Trophoblast cell (in vitro differentiated cells and primary cell): Measurements from ENCODE around the gene OR10J1.

Experiments
- DNase-seq, 2 donors: peaks; one replicate each; pipeline ENCODE4 v3.0.0-alpha.2; 2016
- H2AFZ ChIP-seq: 2 replicates; pipeline ENCODE4 v1.6.1; 2013; ENCODE audit warnings: low read length, moderate library complexity, mild to moderate bottlenecking; ENCODE audit not compliant: insufficient read depth, poor library complexity
- H2AK5ac ChIP-seq: 2 replicates; pipeline ENCODE4 v1.6.1; 2013; ENCODE audit warnings: mild to moderate bottlenecking, low read length
- H2BK120ac ChIP-seq: 2 replicates; pipeline ENCODE4 v1.6.1; 2013; ENCODE audit warnings: low read length, mild to moderate bottlenecking, moderate library complexity; ENCODE audit not compliant: insufficient read depth, poor library complexity
- H2BK12ac ChIP-seq: 2 replicates; pipeline ENCODE4 v1.6.1; 2013; ENCODE audit warnings: mild to moderate bottlenecking, low read length, moderate library complexity
- H2BK5ac ChIP-seq: 2 replicates; pipeline ENCODE4 v1.6.1; 2013; ENCODE audit warnings: low read length, low read depth, moderate library complexity, mild to moderate bottlenecking; ENCODE audit not compliant: poor library complexity
- H3K14ac ChIP-seq: 2 replicates; pipeline ENCODE4 v1.6.1; 2013; ENCODE audit warnings: mild to moderate bottlenecking, low read length
- H3K18ac ChIP-seq: 2 replicates; pipeline ENCODE4 v1.6.1; 2013; ENCODE audit warnings: mild to moderate bottlenecking, low read length
- H3K23ac ChIP-seq: 2 replicates; pipeline ENCODE4 v1.6.1; 2013; ENCODE audit warnings: low read length
- H3K27ac ChIP-seq: 2 replicates; pipeline ENCODE4 v1.5.1; 2013; ENCODE audit warnings: low read depth, mild to moderate bottlenecking, inconsistent platforms, low read length, moderate library complexity
- H3K27me3 ChIP-seq: 2 replicates; pipeline ENCODE4 v1.6.1; 2013; ENCODE audit warnings: inconsistent platforms, mild to moderate bottlenecking, low read length, moderate library complexity; ENCODE audit not compliant: insufficient read depth
- H3K36me3 ChIP-seq, 2 experiments: 1 replicate in 1 of 2; 2 replicates in 1 of 2; pipeline ENCODE4 v1.6.1; 2013; ENCODE audit warnings: low read length in 2 of 2, mild to moderate bottlenecking in 2 of 2, moderate library complexity in 1 of 2; ENCODE audit not compliant: insufficient read depth in 2 of 2, control insufficient read depth in 1 of 2
- H3K4ac ChIP-seq: 2 replicates; pipeline ENCODE4 v1.6.1; 2013; ENCODE audit warnings: low read depth, mild to moderate bottlenecking, low read length, moderate library complexity
- H3K4me1 ChIP-seq, 2 experiments: 1 replicate in 1 of 2; 2 replicates in 1 of 2; pipeline ENCODE4 v1.6.1; 2013; ENCODE audit warnings: low read length in 2 of 2, mild to moderate bottlenecking in 2 of 2, moderate library complexity in 1 of 2; ENCODE audit not compliant: insufficient read depth in 2 of 2, control insufficient read depth in 1 of 2
- H3K4me2 ChIP-seq: 2 replicates; pipeline ENCODE4 v1.6.1; 2013; ENCODE audit warnings: inconsistent platforms, mild to moderate bottlenecking, low read length, moderate library complexity
- H3K4me3 ChIP-seq: 2 replicates; pipeline ENCODE4 v1.5.1; 2013; ENCODE audit warnings: mild to moderate bottlenecking, low read depth, low read length, inconsistent platforms
- H3K79me1 ChIP-seq: one replicate; pipeline ENCODE4 v1.6.1; 2013; ENCODE audit warnings: low read length
- H3K79me2 ChIP-seq: 2 replicates; pipeline ENCODE4 v1.6.1; 2013; ENCODE audit warnings: low read length, mild to moderate bottlenecking; ENCODE audit not compliant: control insufficient read depth, insufficient read depth, poor library complexity
- H3K9ac ChIP-seq: 2 replicates; pipeline ENCODE4 v1.6.1; 2013; ENCODE audit warnings: mild to moderate bottlenecking, low read length
- H3K9me3 ChIP-seq: 2 replicates; pipeline ENCODE4 v1.6.1; 2013; ENCODE audit warnings: low read depth, mild to moderate bottlenecking, control low read depth, inconsistent platforms, low read length; ENCODE audit not compliant: insufficient read depth
- H4K12ac ChIP-seq: 2 replicates; pipeline ENCODE4 v1.6.1; 2013; ENCODE audit warnings: low read depth, mild to moderate bottlenecking, low read length, moderate library complexity
- H4K8ac ChIP-seq: 2 replicates; pipeline ENCODE4 v1.6.1; 2013; ENCODE audit warnings: low read depth, mild to moderate bottlenecking, low read length, moderate library complexity
- H4K91ac ChIP-seq: one replicate; pipeline ENCODE4 v1.6.1; 2013; ENCODE audit warnings: low read depth, mild to moderate bottlenecking, low read length, moderate library complexity
- WGBS: extraction: QIAGEN DNeasy Blood & Tissue Kit; methylation state at CpG from one replicate; pipeline ENCODE4 v1.1.7; 2013; ENCODE audit warnings: missing lambda C conversion rate; ENCODE audit not compliant: insufficient read length, insufficient coverage; ENCODE audit errors: extremely low coverage; 5-methylcytosine and 5-hydroxymethylcytosine counted together

OR10J1 gene

DNA sequence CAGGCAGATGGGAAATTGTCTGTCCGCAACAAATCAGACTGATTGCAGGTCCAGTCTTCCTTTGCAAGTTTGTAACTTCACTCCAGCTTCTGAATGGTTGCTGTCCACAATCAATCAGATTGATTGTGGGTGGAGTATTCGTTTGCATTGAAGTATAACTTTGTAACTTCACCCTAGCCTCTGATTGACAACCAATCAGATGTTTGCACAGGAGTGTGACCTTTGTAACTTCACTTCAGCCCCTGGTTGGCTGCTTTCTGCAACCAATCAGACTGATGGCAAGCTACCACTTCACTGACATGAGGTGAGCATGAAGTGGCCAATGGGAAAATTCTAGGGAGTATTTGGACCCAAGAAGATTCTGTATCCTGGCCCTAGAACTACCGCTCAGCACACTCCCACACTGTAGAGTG, 25.7 kb downstream of the OR10J1 start:
- no peaks in the 10 kb centered on the region for H3K79me2 ChIP-seq
- no peak for DNase-seq
- no peak overlapping the region for H3K14ac ChIP-seq
- no peak overlapping the region for H4K8ac ChIP-seq
- no peaks in the 10 kb centered on the region for H3K36me3 ChIP-seq
- no peak overlapping the region for H3K4ac ChIP-seq
- peaks cover 2% of the 10 kb centered on the region for H3K9me3 ChIP-seq
- WGBS: no CpG with 5 or more reads among the region's 3 CpGs
- no peak overlapping the region for H2BK5ac ChIP-seq
- no peaks in the 10 kb centered on the region for H3K79me1 ChIP-seq
- no peak overlapping the region for H2AFZ ChIP-seq
- no peak overlapping the region for H3K4me3 ChIP-seq
- no peaks in the 10 kb centered on the region for H3K27me3 ChIP-seq
- no peak overlapping the region for H3K9ac ChIP-seq
- no peak overlapping the region for H3K27ac ChIP-seq
- H4K12ac ChIP-seq: no peak overlapping the region
- no peak overlapping the region for H2BK120ac ChIP-seq
- H4K91ac ChIP-seq: no peak overlapping the region
- H3K23ac ChIP-seq: no peak overlapping the region
- no peaks in the 10 kb centered on the region for H3K4me1 ChIP-seq
- H2BK12ac ChIP-seq: no peak overlapping the region
- no peak overlapping the region for H2AK5ac ChIP-seq
- H3K18ac ChIP-seq: no peak overlapping the region
- H3K4me2 ChIP-seq: no peak overlapping the region

DNA sequence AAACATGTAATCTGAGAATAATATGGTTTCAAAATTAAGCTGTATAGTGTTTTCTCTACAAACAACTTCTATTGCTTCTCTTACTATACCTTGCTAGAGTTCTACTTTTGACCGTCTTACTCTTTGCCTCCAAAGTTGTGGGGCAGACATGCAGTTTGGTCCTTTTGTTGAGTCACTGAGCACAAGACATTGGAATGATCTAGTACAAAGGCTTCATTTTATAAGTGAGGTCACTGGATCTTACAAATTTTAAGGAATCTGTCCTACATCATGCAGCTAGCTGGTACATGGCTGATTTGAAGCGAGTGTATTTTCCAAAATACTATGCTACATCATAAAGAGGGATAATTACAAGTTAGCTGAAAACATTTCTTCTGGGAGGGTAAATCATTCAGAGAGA, 28.8 kb downstream of the OR10J1 start:
- Histone ChIP-seq H3K79me1 (no peaks in the 10 kb centered on the region), H4K8ac (no peak overlapping the region), H2AFZ (no peak overlapping the region), H2BK5ac (no peak overlapping the region), H3K4ac (no peak overlapping the region), H3K79me2 (no peaks in the 10 kb centered on the region), H2BK12ac (no peak overlapping the region), H3K36me3 (no peaks in the 10 kb centered on the region), H3K27me3 (no peaks in the 10 kb centered on the region), H2AK5ac (no peak overlapping the region), H3K14ac (no peak overlapping the region), H3K4me1 (no peaks in the 10 kb centered on the region), H3K4me2 (no peak overlapping the region), H4K91ac (no peak overlapping the region), H3K23ac (no peak overlapping the region), H3K9ac (no peak overlapping the region), H3K18ac (no peak overlapping the region), H3K27ac (no peak overlapping the region), H2BK120ac (no peak overlapping the region), H3K9me3 (no peaks in the 10 kb centered on the region), H3K4me3 (no peak overlapping the region), H4K12ac (no peak overlapping the region)
- DNase-seq: no peak
- no CpG with 5 or more reads among the region's 2 CpGs for WGBS

- no peak overlapping the region for H3K4ac ChIP-seq
- H4K8ac ChIP-seq: no peak overlapping the region
- no peak overlapping the region for H3K14ac ChIP-seq
- H3K4me1 ChIP-seq: no peaks in the 10 kb centered on the region
- H3K23ac ChIP-seq: no peak overlapping the region
- no peak overlapping the region for H2BK12ac ChIP-seq
- DNase-seq: no peak
- no peak overlapping the region for H2BK5ac ChIP-seq
- H3K79me1 ChIP-seq: no peaks in the 10 kb centered on the region
- WGBS: no CpG with 5 or more reads among the region's 4 CpGs
- no peaks in the 10 kb centered on the region for H3K36me3 ChIP-seq
- no peak overlapping the region for H3K27ac ChIP-seq
- H3K9ac ChIP-seq: no peak overlapping the region
- H2AK5ac ChIP-seq: no peak overlapping the region
- no peak overlapping the region for H2AFZ ChIP-seq
- no peak overlapping the region for H4K12ac ChIP-seq
- no peak overlapping the region for H3K4me2 ChIP-seq
- H3K18ac ChIP-seq: no peak overlapping the region
- no peaks in the 10 kb centered on the region for H3K27me3 ChIP-seq
- H2BK120ac ChIP-seq: no peak overlapping the region
- no peaks in the 10 kb centered on the region for H3K9me3 ChIP-seq
- H3K79me2 ChIP-seq: no peaks in the 10 kb centered on the region
- no peak overlapping the region for H4K91ac ChIP-seq
- H3K4me3 ChIP-seq: no peak overlapping the region
Measured at GRCh38 chr1:159469921-159470533, 30.5 kb downstream of the OR10J1 start.

GRCh38 chr1:159473335-159473734, 33.8 kb downstream of the OR10J1 start:
- Histone ChIP-seq H3K18ac (no peak overlapping the region), H4K12ac (no peak overlapping the region), H2BK12ac (no peak overlapping the region), H3K79me1 (no peaks in the 10 kb centered on the region), H3K4me2 (no peak overlapping the region), H3K9me3 (no peaks in the 10 kb centered on the region), H4K91ac (no peak overlapping the region), H2AK5ac (no peak overlapping the region), H3K27me3 (no peaks in the 10 kb centered on the region), H4K8ac (no peak overlapping the region), H3K36me3 (no peaks in the 10 kb centered on the region), H2BK120ac (no peak overlapping the region), H2BK5ac (no peak overlapping the region), H3K23ac (no peak overlapping the region), H3K4ac (no peak overlapping the region), H3K4me3 (no peak overlapping the region), H3K27ac (no peak overlapping the region), H3K14ac (no peak overlapping the region), H3K4me1 (no peaks in the 10 kb centered on the region), H3K79me2 (no peaks in the 10 kb centered on the region), H3K9ac (no peak overlapping the region), H2AFZ (no peak overlapping the region)
- DNase-seq: no peak
- no CpG with 5 or more reads among the region's 1 CpG for WGBS
